ENCODE data around the gene FBXO45. TPM values are rescaled to one million over a fixed set of nuclear protein-coding genes. Genes with fewer than 3 reads are reported as not detected.

The FBXO45 gene
- total RNA-seq, 1 donor from 2014 or later: 23.1 TPM

Small RNAs within 50 kb of the gene (small RNA-seq; reads per million reads assigned to genes)
- gene RPS29P3: 0.66 reads per million, percentile 66 among the genes with 10 or more reads in this experiment

Other genes with a start within 250 kb of the FBXO45 start
- not detected in 2 replicates for gene TM4SF19, start 230.3 kb upstream of the FBXO45 start, total RNA-seq (ENCODE audit: low replicate concordance)
- 46.2 and 68.7 TPM in 2 replicates for gene UBXN7, start 136.2 kb upstream of the FBXO45 start, total RNA-seq (ENCODE audit: low replicate concordance)
- gene RNF168, start 64.9 kb upstream of the FBXO45 start, total RNA-seq (ENCODE audit: low replicate concordance): 23.8 and 25.1 TPM in 2 replicates
- not detected in 2 replicates for gene SMCO1, start 53.3 kb upstream of the FBXO45 start, total RNA-seq (ENCODE audit: low replicate concordance)
- gene WDR53, start 106 bp upstream of the FBXO45 start, total RNA-seq (ENCODE audit: low replicate concordance): 9.3 and 9.7 TPM in 2 replicates
- 0.58 and 1.7 TPM in 2 replicates for gene NRROS, start 71.0 kb downstream of the FBXO45 start, total RNA-seq (ENCODE audit: low replicate concordance)
- gene CEP19, start 143.6 kb downstream of the FBXO45 start, total RNA-seq (ENCODE audit: low replicate concordance): 7.0 and 7.7 TPM in 2 replicates
- 35.5 and 61.4 TPM in 2 replicates for gene PIGX, start 143.7 kb downstream of the FBXO45 start, total RNA-seq (ENCODE audit: low replicate concordance)
- gene PAK2, start 171.2 kb downstream of the FBXO45 start, total RNA-seq (ENCODE audit: low replicate concordance): 38.1 and 53.6 TPM in 2 replicates